HepG2 (cell line): Measurements from ENCODE around the gene MCF2L. TPM values are rescaled to one million over a fixed set of nuclear protein-coding genes. Genes with fewer than 3 reads are reported as not detected.

Source experiments
- GPN1 ChIP-seq: sonication (generic); formaldehyde crosslinking; IDR thresholded peaks from 2 replicates; pipeline ENCODE4 v1.5.1; 2020; ENCODE audit warnings: missing genetic modification reagents, borderline replicate concordance
- HDAC6 ChIP-seq: fragments of 200-600 bp; sonication (generic); IDR thresholded peaks from 2 replicates; pipeline ENCODE4 v1.7.0; 2017; ENCODE audit warnings: mild to moderate bottlenecking, antibody characterized with exemption, low read length, low read depth
- HMGA1 ChIP-seq: sonication (generic); formaldehyde crosslinking; conservative IDR thresholded peaks from 2 replicates; pipeline ENCODE4 v1.4.0; 2020; ENCODE audit warnings: missing genetic modification reagents
- IRF2 ChIP-seq: IDR thresholded peaks from 2 replicates; pipeline ENCODE4 v1.6.1; 2018; ENCODE audit warnings: missing genetic modification reagents, missing compliant biosample characterization
- KMT2B ChIP-seq: IDR thresholded peaks from 2 replicates; pipeline ENCODE4 v1.6.1; 2016; ENCODE audit warnings: missing genetic modification reagents, missing compliant biosample characterization
- MIXL1 ChIP-seq: IDR thresholded peaks from 2 replicates; pipeline ENCODE4 v1.6.1; 2016
- NFRKB ChIP-seq: fragments of 450-650 bp; IDR thresholded peaks from 2 replicates; pipeline ENCODE4 v1.6.1; 2017
- RAD51 ChIP-seq: fragments of 450-650 bp; IDR thresholded peaks from 2 replicates; pipeline ENCODE4 v1.6.1; 2016; ENCODE audit warnings: borderline replicate concordance
- SKI ChIP-seq: fragments of 450-650 bp; IDR thresholded peaks from one replicate; pipeline ENCODE4 v1.6.1; 2018; ENCODE audit warnings: mild to moderate bottlenecking; ENCODE audit not compliant: partially characterized antibody
- SNAPC2 ChIP-seq: sonication (generic); formaldehyde crosslinking; IDR thresholded peaks from 2 replicates; pipeline ENCODE4 v1.8.1; 2022; ENCODE audit warnings: mild to moderate bottlenecking, missing genetic modification reagents
- TBL1XR1 ChIP-seq: fragments of 150-350 bp; IDR thresholded peaks from 2 replicates; pipeline ENCODE4 v1.6.1; 2014; ENCODE audit warnings: borderline replicate concordance, low read length; ENCODE audit not compliant: partially characterized antibody
- U2AF1 ChIP-seq: fragments of 200-400 bp; formaldehyde crosslinking; optimal IDR thresholded peaks from 2 replicates; pipeline ENCODE3; 2017; ENCODE audit warnings: mild to moderate bottlenecking, low read depth, low read length
- YEATS4 ChIP-seq: sonication (generic); formaldehyde crosslinking; IDR thresholded peaks from 2 replicates; pipeline ENCODE4 v1.4.0; 2020; ENCODE audit warnings: missing genetic modification reagents, borderline replicate concordance
- ZBTB33 ChIP-seq: sonication (generic); formaldehyde crosslinking; IDR thresholded peaks from 2 replicates; pipeline ENCODE4 v1.4.0; 2020; ENCODE audit warnings: missing genetic modification reagents
- ZFP90 ChIP-seq: sonication (generic); formaldehyde crosslinking; IDR thresholded peaks from 2 replicates; pipeline ENCODE4 v1.8.0; 2022; ENCODE audit warnings: missing genetic modification reagents, mild to moderate bottlenecking, inconsistent platforms, borderline replicate concordance
- ZFY ChIP-seq: sonication (generic); formaldehyde crosslinking; IDR thresholded peaks from 2 replicates; pipeline ENCODE4 v1.4.0; 2020; ENCODE audit warnings: missing genetic modification reagents
- ZMAT5 ChIP-seq: sonication (generic); formaldehyde crosslinking; IDR thresholded peaks from 2 replicates; pipeline ENCODE4 v1.5.0; 2020; ENCODE audit warnings: mild to moderate bottlenecking, low read depth, missing genetic modification reagents, borderline replicate concordance
- ZNF276 ChIP-seq: sonication (generic); formaldehyde crosslinking; IDR thresholded peaks from 2 replicates; pipeline ENCODE4 v1.4.0; 2020; ENCODE audit warnings: mild to moderate bottlenecking, low read depth, missing genetic modification reagents
- ZNF280D ChIP-seq: sonication (generic); formaldehyde crosslinking; IDR thresholded peaks from 2 replicates; pipeline ENCODE4 v1.5.1; 2020; ENCODE audit warnings: mild to moderate bottlenecking, missing genetic modification reagents
- ZNF570 ChIP-seq: sonication (generic); formaldehyde crosslinking; IDR thresholded peaks from 2 replicates; pipeline ENCODE4 v1.4.0; 2020; ENCODE audit warnings: mild to moderate bottlenecking, missing genetic modification reagents, borderline replicate concordance
- ZNF629 ChIP-seq: sonication (generic); formaldehyde crosslinking; conservative IDR thresholded peaks from 2 replicates; pipeline ENCODE4 v1.5.0; 2020; ENCODE audit warnings: missing genetic modification reagents
- ZNF816 ChIP-seq: sonication (generic); formaldehyde crosslinking; IDR thresholded peaks from 2 replicates; pipeline ENCODE4 v1.8.0; 2022; ENCODE audit warnings: missing genetic modification reagents, mild to moderate bottlenecking, borderline replicate concordance
- polyA plus RNA-seq, 8 experiments: library from polyadenylated mRNA; depleted of rRNA in 3 of 8; stranded (reverse) in 7 of 8; unstranded in 1 of 8; fragments of >200 nt; fragmentation: Illumina TruSeq in 4 of 8; extraction: Trizol in 4 of 8; gene quantifications; 2 replicates each; pipeline versions ENCODE4 v1.2.1 to v1.2.3, GENCODE V29; 2011 to 2016; ENCODE audit warnings: low read depth in 4 of 8, missing spikeins in 1 of 8, mixed read lengths in 1 of 8; ENCODE audit not compliant: insufficient read depth in 1 of 8
- total RNA-seq, 5 experiments: library from RNA; depleted of rRNA; stranded (reverse); fragments of >200 nt; fragmentation: Illumina TruSeq; extraction: Trizol; gene quantifications; 2 replicates each; pipeline ENCODE4 v1.2.3, GENCODE V29; 2016; ENCODE audit warnings: low read depth in 1 of 5

MCF2L gene
- total and polyA plus RNA-seq, 2 of the 13 experiments (the other 11 are each of a cell fraction or from before 2014, with no cell fraction given), result 19.4 to 28.4 TPM

GRCh38 chr13:113001241-113002140, 32.5 kb downstream of the MCF2L start (continued):
- TF ChIP-seq ZMAT5, result no peak
- TF ChIP-seq ZFY, result peak; percentile 44; the same call in 1 of the 2 replicates
- TF ChIP-seq MIXL1 (CRISPR knock-in tag), result no peak
- TF ChIP-seq ZNF816 (CRISPR knock-in tag), result no peak
- TF ChIP-seq U2AF1, result no peak
- no peak for TF ChIP-seq SNAPC2
- no peak for TF ChIP-seq NFRKB
- TF ChIP-seq ZNF570 (CRISPR knock-in tag), result no peak
- no peak for TF ChIP-seq YEATS4 (CRISPR knock-in tag)
- peak; percentile 62; the same call in 1 of the 2 replicates for TF ChIP-seq KMT2B
- no peak for TF ChIP-seq ZNF276 (CRISPR knock-in tag)
- TF ChIP-seq HDAC6, result no peak
- no peak for TF ChIP-seq ZFP90 (CRISPR knock-in tag)
- no peak for TF ChIP-seq GPN1
- 0 out of 2 replicates have a peak, but pooled peaks have one; percentile 56 for TF ChIP-seq ZNF280D (CRISPR knock-in tag)
- TF ChIP-seq TBL1XR1, result no peak
- TF ChIP-seq HMGA1 (CRISPR knock-in tag), result no peak
- no peak for TF ChIP-seq SKI
- TF ChIP-seq ZNF629 (CRISPR knock-in tag), result no peak
- TF ChIP-seq ZBTB33 (CRISPR knock-in tag), result no peak
- TF ChIP-seq IRF2, result 0 out of 2 replicates have a peak, but pooled peaks have one; percentile 15
- no peak for TF ChIP-seq RAD51
